ENCODE results near the gene PRRT1.
A peak's percentile ranks its signal among the peaks of the same experiment; 100 is the strongest.

DNA sequence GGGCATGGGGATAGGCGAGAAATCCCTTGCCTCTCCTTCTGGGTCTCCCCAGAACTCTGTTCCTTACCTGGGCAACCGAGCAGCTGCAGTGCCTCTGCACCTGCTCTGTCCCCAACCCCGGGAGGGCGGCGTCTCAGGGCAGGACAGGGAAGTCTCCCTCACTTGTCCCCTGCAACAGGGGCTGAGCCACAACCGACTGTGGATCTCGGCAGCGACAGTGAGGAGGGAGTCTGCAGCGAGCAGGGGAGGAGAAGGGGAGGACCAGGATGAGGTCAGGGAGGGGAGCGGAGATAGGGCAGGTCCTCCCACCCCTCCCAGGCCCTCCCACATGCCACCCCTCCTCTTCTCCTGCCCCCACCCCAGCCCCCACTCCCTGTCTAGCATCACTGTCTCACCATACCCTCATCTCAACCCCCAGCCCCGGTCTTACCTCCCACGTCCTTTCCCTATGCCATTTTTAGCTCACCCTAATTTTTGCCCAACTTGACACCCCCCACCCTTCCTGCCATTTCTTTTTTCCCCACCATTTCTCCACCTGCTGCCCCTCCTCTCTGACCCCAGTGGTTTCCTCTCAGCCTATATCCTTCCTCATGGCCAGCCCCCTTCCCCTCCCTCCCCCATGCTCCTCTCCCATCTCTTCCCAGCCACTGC, 42.5 kb downstream of the PRRT1 start, which contains the start of gene TNXB:
- TF ChIP-seq POLR2A (IDR thresholded peaks at IDR 0.05) = peak; percentile 5 to 13
- TF ChIP-seq CTCF (IDR thresholded peaks at IDR 0.05) = no peak

Data from thyroid gland (tissue), 4 donors.